Measurements from ENCODE around the gene MISFA. TPM values are rescaled to one million over a fixed set of nuclear protein-coding genes. Genes with fewer than 3 reads are reported as not detected.

MISFA gene
- total and polyA plus RNA-seq, 2 donors from 2014 or later, result 3.6 to 6.6 TPM

DNA sequence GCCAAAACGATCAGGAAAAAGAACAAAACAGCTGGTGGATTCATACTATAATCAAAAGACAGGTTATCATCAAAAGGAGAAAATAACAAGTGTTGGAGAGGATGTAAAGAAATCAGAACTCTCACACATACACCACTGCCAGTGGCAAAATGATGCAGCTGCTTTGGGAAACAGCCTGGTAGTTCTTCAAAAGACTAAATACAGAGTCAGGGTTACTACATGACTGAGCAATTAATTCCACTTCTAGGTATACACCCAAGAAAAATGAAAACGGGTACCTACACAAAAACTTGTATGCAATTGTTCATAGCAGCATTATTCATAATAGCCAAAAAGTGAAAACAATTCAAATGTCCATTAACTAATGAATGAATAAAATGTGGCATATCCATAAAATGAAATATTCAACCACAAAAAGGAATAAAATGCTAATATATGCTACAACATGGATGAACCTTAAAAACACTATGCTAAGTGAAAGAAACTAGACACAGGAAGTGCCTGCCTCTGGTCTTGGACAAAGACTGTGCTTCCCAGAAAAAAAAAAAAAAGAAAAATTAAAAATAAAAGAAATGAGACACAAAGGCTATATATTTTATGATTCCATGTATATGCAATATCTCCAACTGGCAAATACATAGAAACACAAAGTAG, 19.3 kb upstream of the MISFA start:
- no peak overlapping the region for H3K27ac ChIP-seq (ENCODE audit: low read depth in 2 of 2, low read length in 2 of 2)
- H3K36me3 ChIP-seq (ENCODE audit: control insufficient read depth in 2 of 3, insufficient read depth in 3 of 3, low read length in 3 of 3), result peaks cover 2 to 13% (median 4%) of the 10 kb centered on the region in 3 donors
- DNase-seq, result no peak
- no peaks in the 10 kb centered on the region for H3K4me1 ChIP-seq (ENCODE audit: control insufficient read depth in 2 of 3, insufficient read depth in 2 of 3, low read depth in 1 of 3, low read length in 3 of 3)
- intact Hi-C loops (cut with DNase I), result no loop called here
- no peaks in the 10 kb centered on the region for H3K27me3 ChIP-seq (ENCODE audit: control insufficient read depth, insufficient read depth, low read length)
- FAIRE-seq, result no peak
- TF ChIP-seq, protein P1, sequence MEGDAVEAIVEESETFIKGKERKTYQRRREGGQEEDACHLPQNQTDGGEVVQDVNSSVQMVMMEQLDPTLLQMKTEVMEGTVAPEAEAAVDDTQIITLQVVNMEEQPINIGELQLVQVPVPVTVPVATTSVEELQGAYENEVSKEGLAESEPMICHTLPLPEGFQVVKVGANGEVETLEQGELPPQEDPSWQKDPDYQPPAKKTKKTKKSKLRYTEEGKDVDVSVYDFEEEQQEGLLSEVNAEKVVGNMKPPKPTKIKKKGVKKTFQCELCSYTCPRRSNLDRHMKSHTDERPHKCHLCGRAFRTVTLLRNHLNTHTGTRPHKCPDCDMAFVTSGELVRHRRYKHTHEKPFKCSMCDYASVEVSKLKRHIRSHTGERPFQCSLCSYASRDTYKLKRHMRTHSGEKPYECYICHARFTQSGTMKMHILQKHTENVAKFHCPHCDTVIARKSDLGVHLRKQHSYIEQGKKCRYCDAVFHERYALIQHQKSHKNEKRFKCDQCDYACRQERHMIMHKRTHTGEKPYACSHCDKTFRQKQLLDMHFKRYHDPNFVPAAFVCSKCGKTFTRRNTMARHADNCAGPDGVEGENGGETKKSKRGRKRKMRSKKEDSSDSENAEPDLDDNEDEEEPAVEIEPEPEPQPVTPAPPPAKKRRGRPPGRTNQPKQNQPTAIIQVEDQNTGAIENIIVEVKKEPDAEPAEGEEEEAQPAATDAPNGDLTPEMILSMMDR (IDR thresholded peaks at IDR 0.05; ENCODE audit: borderline replicate concordance, extremely low read depth, insufficient read depth), result no peak
- H3K9ac ChIP-seq (ENCODE audit: low read length in 3 of 3), result no peak overlapping the region
- no peaks in the 10 kb centered on the region for H3K9me3 ChIP-seq (ENCODE audit: control insufficient read depth in 2 of 3, insufficient read depth in 1 of 3, low read length in 3 of 3)
- H3K4me3 ChIP-seq (ENCODE audit: low read length in 3 of 3), result no peak overlapping the region

DNA sequence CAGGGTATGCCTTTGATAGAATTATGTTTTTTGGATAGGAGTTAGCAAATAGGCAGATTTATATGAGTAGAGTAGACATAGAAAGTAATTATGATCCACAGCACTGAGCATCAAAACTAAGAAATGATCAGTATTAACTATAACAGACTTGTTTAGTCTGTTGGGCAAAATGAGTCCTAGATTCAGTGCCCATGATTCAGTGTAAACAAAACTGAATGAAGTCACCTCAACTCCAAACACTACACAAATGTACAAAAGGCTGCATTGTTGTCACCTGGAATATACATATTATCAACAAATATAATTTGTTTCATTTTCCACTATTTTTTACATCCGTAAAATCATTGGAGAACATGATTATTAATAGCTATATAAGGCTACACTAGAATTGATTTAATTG, 17.8 kb upstream of the MISFA start:
- TF ChIP-seq, protein P1 (IDR thresholded peaks at IDR 0.05; ENCODE audit: borderline replicate concordance, extremely low read depth, insufficient read depth), result no peak
- H3K27ac ChIP-seq (ENCODE audit: low read depth in 2 of 2, low read length in 2 of 2), result no peak overlapping the region
- intact Hi-C loops (cut with DNase I), result no loop called here

DNA sequence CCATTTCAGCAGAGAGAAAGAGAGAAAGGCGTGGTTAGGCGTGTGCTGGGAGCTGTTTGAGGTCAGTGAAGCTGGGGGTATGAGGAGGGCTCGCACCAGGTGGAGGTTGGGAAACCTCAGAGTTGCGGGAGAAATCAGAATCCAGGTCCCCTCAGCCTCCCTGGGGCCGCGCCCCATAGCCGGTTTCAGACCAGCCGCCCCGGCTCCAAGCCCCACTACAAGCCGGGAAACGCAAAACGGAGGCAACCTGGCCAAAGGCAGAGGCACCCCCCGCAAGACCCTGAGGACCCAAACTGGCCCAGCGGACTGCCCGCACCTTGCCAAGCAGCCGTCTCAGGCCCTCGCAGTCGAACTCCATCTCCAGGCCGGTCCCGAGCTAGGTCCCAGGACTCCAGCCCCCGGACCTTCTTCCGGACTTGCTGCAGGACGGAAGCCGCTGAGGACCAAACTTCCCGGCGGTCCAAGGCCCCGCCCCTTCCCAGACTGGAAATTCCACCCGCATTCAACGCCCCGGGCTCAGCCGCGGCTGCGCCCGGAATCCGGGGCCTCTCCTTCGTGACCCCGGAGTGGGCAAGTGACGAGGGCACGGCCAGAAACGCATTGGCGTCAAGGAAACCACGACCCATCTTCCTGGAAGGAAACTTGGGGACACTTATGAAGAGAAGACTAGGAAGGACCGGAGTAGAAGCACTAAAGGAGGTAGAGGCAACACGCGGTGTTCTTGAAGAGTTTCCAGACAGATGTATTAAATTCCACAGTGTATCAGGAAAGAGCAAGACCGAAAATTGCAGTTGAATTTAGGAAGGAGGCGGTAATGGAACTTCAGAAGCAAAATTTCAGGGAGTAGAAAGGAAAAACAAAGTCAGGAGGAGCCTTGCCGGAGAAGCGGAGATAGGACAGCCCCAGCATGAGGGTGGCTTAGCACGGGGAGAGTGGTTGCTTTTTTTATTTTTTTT, 11.0 kb upstream of the MISFA start, which contains the start of gene UEVLD:
Gene UEVLD, minus strand, starts transcription at position 438 of the 956 bp plus-strand sequence. Its CDS starts 80 bp downstream, at position 358.
- FAIRE-seq (no peak), DNase-seq (peak; percentile 91 to 96 (median 95))
- intact Hi-C loops (cut with DNase I), result no loop called here
- TF ChIP-seq, protein P1 (IDR thresholded peaks at IDR 0.05; ENCODE audit: borderline replicate concordance, extremely low read depth, insufficient read depth), result no peak
- no peaks in the 10 kb centered on the region for H3K27me3 ChIP-seq (ENCODE audit: control insufficient read depth, insufficient read depth, low read length)
- no peaks in the 10 kb centered on the region for H3K36me3 ChIP-seq (ENCODE audit: control insufficient read depth in 2 of 3, insufficient read depth in 3 of 3, low read length in 3 of 3)
- H3K9me3 ChIP-seq (ENCODE audit: control insufficient read depth in 2 of 3, insufficient read depth in 1 of 3, low read length in 3 of 3), result no peaks in the 10 kb centered on the region
- peaks cover 0 to 18% (median 15%) of the 10 kb centered on the region in 3 donors for H3K4me1 ChIP-seq (ENCODE audit: control insufficient read depth in 2 of 3, insufficient read depth in 2 of 3, low read depth in 1 of 3, low read length in 3 of 3)
- peak within 1 kb of the TSS; percentile 61 to 77 for H3K27ac ChIP-seq (ENCODE audit: low read depth in 2 of 2, low read length in 2 of 2)
- H3K9ac ChIP-seq (ENCODE audit: low read length in 3 of 3), result peak within 1 kb of the TSS; percentile 57 to 82 (median 79)
- H3K4me3 ChIP-seq (ENCODE audit: low read length in 3 of 3), result peak within 1 kb of the TSS; percentile 81 to 89 (median 84)

More for the DNA sequence above, 17.8 kb upstream of the MISFA start:
- peaks cover 0 to 13% (median 2%) of the 10 kb centered on the region in 3 donors for H3K36me3 ChIP-seq (ENCODE audit: control insufficient read depth in 2 of 3, insufficient read depth in 3 of 3, low read length in 3 of 3)
- H3K9ac ChIP-seq (ENCODE audit: low read length in 3 of 3), result no peak overlapping the region
- no peaks in the 10 kb centered on the region for H3K9me3 ChIP-seq (ENCODE audit: control insufficient read depth in 2 of 3, insufficient read depth in 1 of 3, low read length in 3 of 3)
- H3K27me3 ChIP-seq (ENCODE audit: control insufficient read depth, insufficient read depth, low read length), result no peaks in the 10 kb centered on the region
- no peaks in the 10 kb centered on the region for H3K4me1 ChIP-seq (ENCODE audit: control insufficient read depth in 2 of 3, insufficient read depth in 2 of 3, low read depth in 1 of 3, low read length in 3 of 3)
- DNase-seq (no peak), FAIRE-seq (no peak)
- no peak overlapping the region for H3K4me3 ChIP-seq (ENCODE audit: low read length in 3 of 3)
